Neuronal stem cell (in vitro differentiated cells): ENCODE results near the gene ERCC6L2.

Experiments used
- DNase-seq: peaks from one replicate; pipeline ENCODE4 v3.0.0-alpha.2; 2013; ENCODE audit warnings: low spot score
- H2AFZ ChIP-seq: one replicate; pipeline ENCODE4 v1.6.1; 2013; ENCODE audit warnings: mild to moderate bottlenecking, low read length, inconsistent platforms
- H2AK5ac ChIP-seq: 2 replicates; pipeline ENCODE4 v1.6.1; 2013; ENCODE audit warnings: low read depth, mild to moderate bottlenecking, inconsistent platforms, low read length, moderate library complexity, mixed read lengths
- H2BK120ac ChIP-seq: 2 replicates; pipeline ENCODE4 v1.6.1; 2013; ENCODE audit warnings: low read depth, mild to moderate bottlenecking, inconsistent platforms, low read length, moderate library complexity, mixed read lengths
- H2BK12ac ChIP-seq: one replicate; pipeline ENCODE4 v1.6.1; 2013; ENCODE audit warnings: low read length, inconsistent platforms
- H2BK15ac ChIP-seq: 2 replicates; pipeline ENCODE4 v1.6.1; 2013; ENCODE audit warnings: mild to moderate bottlenecking, low read length, inconsistent platforms, mixed read lengths
- H2BK5ac ChIP-seq: one replicate; pipeline ENCODE4 v1.6.1; 2013; ENCODE audit warnings: inconsistent platforms, mild to moderate bottlenecking, low read length, moderate library complexity
- H3K14ac ChIP-seq: one replicate; pipeline ENCODE4 v1.6.1; 2013; ENCODE audit warnings: low read length, inconsistent platforms
- H3K18ac ChIP-seq: 2 replicates; pipeline ENCODE4 v1.6.1; 2013; ENCODE audit warnings: low read length, inconsistent platforms
- H3K23ac ChIP-seq: 2 replicates; pipeline ENCODE4 v1.6.1; 2013; ENCODE audit warnings: low read depth, mild to moderate bottlenecking, mixed read lengths, low read length, inconsistent platforms; ENCODE audit not compliant: poor library complexity
- H3K27ac ChIP-seq: replicated peaks from 3 replicates; pipeline ENCODE4 v1.5.1; 2013; ENCODE audit warnings: low read length, inconsistent platforms
- H3K27me3 ChIP-seq, 3 experiments: 2 replicates each; pipeline ENCODE4 v1.6.1; 2013; ENCODE audit warnings: low read length in 3 of 3, mild to moderate bottlenecking in 2 of 3, inconsistent platforms in 1 of 3, low read depth in 1 of 3, mixed read lengths in 1 of 3, moderate library complexity in 1 of 3; ENCODE audit not compliant: control insufficient read depth in 3 of 3, insufficient read depth in 3 of 3
- H3K36me3 ChIP-seq, 2 donors: replicated peaks in 1 of 2; 2 replicates each; pipeline ENCODE4 v1.6.1; 2013; ENCODE audit warnings: low read length in 2 of 2; ENCODE audit not compliant: control insufficient read depth in 2 of 2, insufficient read depth in 2 of 2
- H3K4ac ChIP-seq: 2 replicates; pipeline ENCODE4 v1.6.1; 2013; ENCODE audit warnings: inconsistent platforms, mild to moderate bottlenecking, low read length, moderate library complexity
- H3K4me1 ChIP-seq, 2 donors: 1 replicate in 1 of 2; 2 replicates in 1 of 2; pipeline ENCODE4 v1.6.1; 2013; ENCODE audit warnings: low read length in 2 of 2, low read depth in 1 of 2; ENCODE audit not compliant: control insufficient read depth in 2 of 2, insufficient read depth in 1 of 2
- H3K4me2 ChIP-seq: one replicate; pipeline ENCODE4 v1.6.1; 2013; ENCODE audit warnings: mild to moderate bottlenecking, low read length, inconsistent platforms; ENCODE audit not compliant: insufficient read depth, poor library complexity, severe bottlenecking
- H3K4me3 ChIP-seq, 2 donors: 2 replicates each; pipeline ENCODE4 v1.5.1; 2013; ENCODE audit warnings: low read length in 2 of 2, mild to moderate bottlenecking in 2 of 2, inconsistent platforms in 1 of 2, moderate library complexity in 1 of 2
- H3K79me1 ChIP-seq: one replicate; pipeline ENCODE4 v1.6.1; 2013; ENCODE audit warnings: low read depth, mild to moderate bottlenecking, inconsistent platforms, low read length, moderate library complexity
- H3K9ac ChIP-seq: one replicate; pipeline ENCODE4 v1.6.1; 2013; ENCODE audit warnings: mild to moderate bottlenecking, low read depth, low read length, inconsistent platforms; ENCODE audit not compliant: poor library complexity
- H3K9me3 ChIP-seq, 2 donors: replicated peaks in 1 of 2; 2 replicates each; pipeline versions ENCODE3 to v1.6.1; 2013; ENCODE audit warnings: low read length in 2 of 2, mild to moderate bottlenecking in 2 of 2, inconsistent platforms in 1 of 2, low read depth in 1 of 2, mixed read lengths in 1 of 2, moderate library complexity in 1 of 2; ENCODE audit not compliant: control insufficient read depth in 2 of 2, insufficient read depth in 1 of 2
- H4K8ac ChIP-seq: one replicate; pipeline ENCODE4 v1.6.1; 2013; ENCODE audit warnings: low read depth, mild to moderate bottlenecking, inconsistent platforms, low read length, moderate library complexity
- H4K91ac ChIP-seq: one replicate; pipeline ENCODE4 v1.6.1; 2013; ENCODE audit warnings: low read length, low read depth, mild to moderate bottlenecking, inconsistent platforms; ENCODE audit not compliant: poor library complexity
- WGBS, 2 donors: extraction: QIAGEN DNeasy Blood & Tissue Kit; methylation state at CpG; one replicate each; pipeline ENCODE4 v1.1.7; 2013; ENCODE audit warnings: missing lambda C conversion rate in 2 of 2, mixed read lengths in 1 of 2; ENCODE audit not compliant: insufficient read length in 2 of 2, insufficient replicate concordance in 1 of 2; ENCODE audit errors: extremely low coverage in 2 of 2; 5-methylcytosine and 5-hydroxymethylcytosine counted together

ERCC6L2 gene

GRCh38 chr9:95930277-95930676 lies 54.8 kb downstream of the ERCC6L2 start:
- DNase-seq, result no peak
- H3K4ac ChIP-seq, result no peak overlapping the region
- no peak overlapping the region for H4K91ac ChIP-seq
- H3K4me1 ChIP-seq, result no peaks in the 10 kb centered on the region
- no peak overlapping the region for H3K4me3 ChIP-seq
- H2BK15ac ChIP-seq, result no peak overlapping the region
- no peak overlapping the region for H2BK5ac ChIP-seq
- H3K4me2 ChIP-seq, result no peak overlapping the region
- no peaks in the 10 kb centered on the region for H3K9me3 ChIP-seq
- no peak overlapping the region for H2AK5ac ChIP-seq
- H3K23ac ChIP-seq, result no peak overlapping the region
- no peak overlapping the region for H3K9ac ChIP-seq
- H4K8ac ChIP-seq, result no peak overlapping the region
- H3K27ac ChIP-seq, result no peak overlapping the region
- H2BK12ac ChIP-seq, result no peak overlapping the region
- H3K79me1 ChIP-seq, result no peaks in the 10 kb centered on the region
- no peak overlapping the region for H3K14ac ChIP-seq
- WGBS, 2 donors, result no CpG with 5 or more reads among the region's 1 CpG
- H3K36me3 ChIP-seq, result peaks cover 8 to 98% of the 10 kb centered on the region in 2 donors
- no peak overlapping the region for H3K18ac ChIP-seq
- H2BK120ac ChIP-seq, result no peak overlapping the region
- H2AFZ ChIP-seq, result no peak overlapping the region
- H3K27me3 ChIP-seq, result no peaks in the 10 kb centered on the region

GRCh38 chr9:95935861-95936578 lies 60.5 kb downstream of the ERCC6L2 start:
- Histone ChIP-seq H2BK12ac (no peak overlapping the region), H3K23ac (no peak overlapping the region), H3K4me1 (no peaks in the 10 kb centered on the region), H3K36me3 (peaks cover 6 to 90% of the 10 kb centered on the region in 2 donors), H3K9me3 (peaks cover 4 to 46% of the 10 kb centered on the region in 2 donors), H3K27ac (no peak overlapping the region), H2BK15ac (no peak overlapping the region), H4K8ac (no peak overlapping the region), H3K18ac (no peak overlapping the region), H2BK120ac (no peak overlapping the region), H3K4me2 (no peak overlapping the region), H3K27me3 (no peaks in the 10 kb centered on the region), H3K9ac (no peak overlapping the region), H4K91ac (no peak overlapping the region), H2AFZ (no peak overlapping the region), H2BK5ac (no peak overlapping the region), H3K4ac (no peak overlapping the region), H3K79me1 (no peaks in the 10 kb centered on the region), H2AK5ac (no peak overlapping the region), H3K14ac (no peak overlapping the region), H3K4me3 (no peak overlapping the region)
- WGBS, 2 donors, result no CpG with 5 or more reads among the region's 2 CpGs
- no peak for DNase-seq

GRCh38 chr9:95936579-95937075 lies 61.1 kb downstream of the ERCC6L2 start:
- H3K36me3 ChIP-seq, result peaks cover 6 to 91% of the 10 kb centered on the region in 2 donors

GRCh38 chr9:95937131-95937530 lies 61.6 kb downstream of the ERCC6L2 start:
- Histone ChIP-seq H3K27me3 (no peaks in the 10 kb centered on the region), H2BK120ac (no peak overlapping the region), H3K23ac (no peak overlapping the region), H4K91ac (no peak overlapping the region), H3K79me1 (no peaks in the 10 kb centered on the region), H2BK15ac (no peak overlapping the region), H3K4me3 (no peak overlapping the region), H4K8ac (no peak overlapping the region), H2AK5ac (no peak overlapping the region), H3K18ac (no peak overlapping the region), H2BK12ac (no peak overlapping the region), H3K9me3 (peaks cover 4 to 52% of the 10 kb centered on the region in 2 donors), H2AFZ (no peak overlapping the region), H3K4me1 (no peaks in the 10 kb centered on the region), H3K4me2 (no peak overlapping the region), H2BK5ac (no peak overlapping the region), H3K14ac (no peak overlapping the region), H3K9ac (no peak overlapping the region), H3K4ac (no peak overlapping the region), H3K27ac (no peak overlapping the region), H3K36me3 (peaks cover 8 to 91% of the 10 kb centered on the region in 2 donors)
- DNase-seq, result no peak
- no CpG with 5 or more reads among the region's 3 CpGs for WGBS, 2 donors

More at GRCh38 chr9:95936579-95937075, 61.1 kb downstream of the ERCC6L2 start:
- no peak overlapping the region for H3K18ac ChIP-seq
- H3K4me1 ChIP-seq, result no peaks in the 10 kb centered on the region
- no peak overlapping the region for H3K27ac ChIP-seq
- H2BK12ac ChIP-seq, result no peak overlapping the region
- H3K14ac ChIP-seq, result no peak overlapping the region
- H4K91ac ChIP-seq, result no peak overlapping the region
- H3K27me3 ChIP-seq, result no peaks in the 10 kb centered on the region
- no peak overlapping the region for H2AFZ ChIP-seq
- H3K79me1 ChIP-seq, result no peaks in the 10 kb centered on the region
- no peak for DNase-seq
- H3K23ac ChIP-seq, result no peak overlapping the region
- H4K8ac ChIP-seq, result no peak overlapping the region
- H2AK5ac ChIP-seq, result no peak overlapping the region
- H3K9ac ChIP-seq, result no peak overlapping the region
- no peak overlapping the region for H3K4ac ChIP-seq
- H3K4me3 ChIP-seq, result no peak overlapping the region
- H3K9me3 ChIP-seq, result peaks cover 4 to 47% of the 10 kb centered on the region in 2 donors
- H2BK120ac ChIP-seq, result no peak overlapping the region
- no peak overlapping the region for H2BK5ac ChIP-seq
- H2BK15ac ChIP-seq, result no peak overlapping the region
- WGBS, 2 donors, result no CpG with 5 or more reads among the region's 3 CpGs
- no peak overlapping the region for H3K4me2 ChIP-seq
